CMK (cell line): Measurements from ENCODE around the gene KCNQ1.

Experiments used
- DNase-seq: peaks from one replicate; pipeline ENCODE4 v3.0.0-alpha.2; 2010; ENCODE audit warnings: low read depth

KCNQ1 gene

GRCh38 chr11:2461253-2461955 is 16.6 kb downstream of the KCNQ1 start:
- no peak for DNase-seq

- DNase-seq, result no peak
These were observed 17.2 kb downstream of the KCNQ1 start for GRCh38 chr11:2461956-2462542.

GRCh38 chr11:2462543-2462985 is 17.8 kb downstream of the KCNQ1 start:
- no peak for DNase-seq

- no peak for DNase-seq
These were observed 18.4 kb downstream of the KCNQ1 start for GRCh38 chr11:2462986-2463765.

- no peak for DNase-seq
These were observed 19.0 kb downstream of the KCNQ1 start for GRCh38 chr11:2463766-2464277.

- no peak for DNase-seq
These were observed 19.8 kb downstream of the KCNQ1 start for GRCh38 chr11:2464451-2465165.

- no peak for DNase-seq
These were observed 20.6 kb downstream of the KCNQ1 start for GRCh38 chr11:2465202-2466068.

GRCh38 chr11:2466069-2466801 is 21.4 kb downstream of the KCNQ1 start:
- DNase-seq, result no peak

- no peak for DNase-seq
These were observed 22.3 kb downstream of the KCNQ1 start for GRCh38 chr11:2466869-2467694.

GRCh38 chr11:2467695-2468055 is 22.9 kb downstream of the KCNQ1 start:
- DNase-seq, result no peak

- no peak for DNase-seq
These were observed 23.8 kb downstream of the KCNQ1 start for GRCh38 chr11:2468363-2469235.

GRCh38 chr11:2470495-2470894 is 25.7 kb downstream of the KCNQ1 start:
- no peak for DNase-seq

- no peak for DNase-seq
These were observed 26.4 kb downstream of the KCNQ1 start for GRCh38 chr11:2471048-2471803.

- no peak for DNase-seq
These were observed 26.9 kb downstream of the KCNQ1 start for GRCh38 chr11:2471804-2472096.

- no peak for DNase-seq
These were observed 27.8 kb downstream of the KCNQ1 start for GRCh38 chr11:2472428-2473186.

GRCh38 chr11:2473361-2474058 is 28.7 kb downstream of the KCNQ1 start:
- no peak for DNase-seq
